OCI-LY7 (cell line): ENCODE measurements around the gene BPIFB2.

Experiments used
- CTCF ChIP-seq: fragments of 200-600 bp; sonication (generic); conservative IDR thresholded peaks from 2 replicates; pipeline ENCODE4 v1.5.1; 2014; ENCODE audit warnings: mild to moderate bottlenecking, antibody characterized with exemption, low read length, moderate library complexity, mixed read lengths
- EZH2phosphoT487 ChIP-seq: fragments of 200-600 bp; sonication (generic); IDR thresholded peaks from 2 replicates; pipeline ENCODE4 v1.6.1; 2018; ENCODE audit warnings: low read depth, borderline replicate concordance, mild to moderate bottlenecking, mixed run types, antibody characterized with exemption, low read length, moderate library complexity, mixed read lengths

- TF ChIP-seq CTCF = no peak
- TF ChIP-seq EZH2phosphoT487 = no peak
Observed at GRCh38 chr20:32990426-32990825, 17.1 kb upstream of the BPIFB2 start.
